HUDEP-2 (cell line): ENCODE results near the gene GLB1L3.

Experiments
- DNase-seq, 76 experiments: peaks; one replicate each; lab custom pipeline; 2025; ENCODE audit not compliant: unreplicated experiment in 76 of 76; lab: John Stamatoyannopoulos, UW

GLB1L3 gene, protein sequence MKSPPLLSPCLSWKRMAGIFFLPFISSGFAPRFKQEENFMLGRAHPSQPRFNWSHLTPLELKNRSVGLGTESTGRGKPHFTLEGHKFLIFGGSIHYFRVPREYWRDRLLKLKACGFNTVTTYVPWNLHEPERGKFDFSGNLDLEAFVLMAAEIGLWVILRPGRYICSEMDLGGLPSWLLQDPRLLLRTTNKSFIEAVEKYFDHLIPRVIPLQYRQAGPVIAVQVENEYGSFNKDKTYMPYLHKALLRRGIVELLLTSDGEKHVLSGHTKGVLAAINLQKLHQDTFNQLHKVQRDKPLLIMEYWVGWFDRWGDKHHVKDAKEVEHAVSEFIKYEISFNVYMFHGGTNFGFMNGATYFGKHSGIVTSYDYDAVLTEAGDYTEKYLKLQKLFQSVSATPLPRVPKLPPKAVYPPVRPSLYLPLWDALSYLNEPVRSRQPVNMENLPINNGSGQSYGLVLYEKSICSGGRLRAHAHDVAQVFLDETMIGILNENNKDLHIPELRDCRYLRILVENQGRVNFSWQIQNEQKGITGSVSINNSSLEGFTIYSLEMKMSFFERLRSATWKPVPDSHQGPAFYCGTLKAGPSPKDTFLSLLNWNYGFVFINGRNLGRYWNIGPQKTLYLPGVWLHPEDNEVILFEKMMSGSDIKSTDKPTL

DNA sequence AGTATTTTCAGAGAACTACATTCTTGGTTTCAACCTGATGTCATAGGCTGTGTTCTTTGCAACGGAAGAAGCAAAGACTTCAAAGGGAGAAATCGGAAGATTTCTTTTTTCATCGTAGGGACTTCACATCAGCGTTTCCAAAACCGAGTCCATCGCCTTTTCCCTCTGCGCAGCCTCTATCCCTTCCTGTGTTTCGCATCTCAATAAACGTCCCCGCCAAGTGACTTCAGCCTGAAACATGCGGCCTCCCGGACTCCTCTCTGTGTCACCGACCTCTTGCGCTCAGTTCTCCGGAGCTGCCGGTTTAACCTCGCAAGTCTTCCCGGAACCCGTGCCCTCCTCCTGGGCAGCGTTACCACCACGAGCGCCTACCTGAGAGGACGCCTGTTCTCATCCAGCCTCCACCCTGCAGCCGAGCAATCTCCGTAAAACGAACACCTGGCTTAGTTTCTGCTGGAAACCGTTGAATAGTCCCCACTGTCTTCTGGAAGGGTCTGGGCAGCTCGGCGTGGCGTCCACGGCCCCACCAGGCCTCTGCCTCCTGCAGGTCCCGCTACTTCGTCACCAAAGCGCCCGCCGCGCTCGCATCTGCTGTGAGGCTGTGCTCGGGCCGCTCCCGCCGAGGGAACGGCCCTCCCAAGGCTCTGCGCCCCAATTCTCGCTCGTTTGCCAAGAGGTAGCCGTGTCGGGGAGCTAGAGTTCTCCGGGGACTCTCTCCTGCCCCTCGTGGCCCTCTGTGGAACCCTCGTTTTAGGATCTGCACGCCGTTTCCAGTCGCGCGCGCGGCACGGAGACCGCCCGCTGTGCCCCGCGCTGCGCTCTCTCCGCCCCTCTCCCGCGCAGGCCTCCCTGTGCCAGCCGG lies at the start of gene GLB1L3:
TSS of gene GLB1L3 (plus strand) at position 846 of the 862 bp plus-strand sequence. CDS start 362 bp downstream, outside the sequence.
- DNase-seq = peak in 7 of 76 experiments; percentile 2 to 21 (median 6)

DNA sequence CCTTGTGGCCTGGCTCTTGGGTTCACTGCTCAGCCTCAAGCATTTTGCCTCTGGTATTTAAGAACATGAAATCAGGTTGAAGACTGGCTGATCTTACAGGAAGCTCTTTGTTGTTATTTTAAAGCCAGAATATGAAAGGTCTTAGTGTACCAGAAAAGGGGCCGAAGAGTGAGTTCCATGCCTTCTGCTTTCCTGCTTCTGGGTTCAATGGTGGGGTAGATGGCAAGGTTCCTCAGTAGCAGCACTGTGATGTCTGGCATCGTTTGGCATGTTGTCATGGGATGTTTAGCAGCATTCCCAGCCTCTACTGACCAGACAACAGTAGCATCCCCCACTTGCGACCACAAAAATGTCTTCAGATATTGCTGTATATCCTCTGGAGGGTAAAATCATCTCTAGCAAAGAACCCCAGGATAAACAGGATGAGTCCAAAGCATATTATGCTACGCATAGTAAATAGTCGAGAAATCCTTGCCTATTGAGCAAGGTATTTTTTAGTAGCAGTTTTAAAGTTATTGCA lies 49.3 kb upstream of the GLB1L3 start:
- no peak for DNase-seq

DNA sequence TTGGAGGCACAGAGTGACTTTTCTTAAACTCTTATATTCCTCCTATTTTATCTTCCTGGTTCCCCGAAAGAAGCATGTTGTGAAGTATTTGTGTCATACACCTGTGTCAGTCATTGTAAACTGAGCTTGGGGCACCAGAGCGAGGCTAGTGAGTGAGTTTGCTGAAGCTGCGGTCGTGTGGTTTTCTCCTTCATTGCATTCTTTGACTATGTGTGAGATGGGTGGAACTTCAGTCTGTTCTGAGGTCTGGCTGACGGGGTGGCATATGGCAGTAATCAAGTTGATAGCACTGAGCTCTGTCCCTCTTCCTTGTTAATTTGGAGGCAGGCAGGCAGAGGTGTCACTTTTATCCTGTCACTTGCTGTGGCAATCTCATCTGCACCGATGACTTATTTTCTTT lies 47.6 kb upstream of the GLB1L3 start:
- no peak for DNase-seq

DNA sequence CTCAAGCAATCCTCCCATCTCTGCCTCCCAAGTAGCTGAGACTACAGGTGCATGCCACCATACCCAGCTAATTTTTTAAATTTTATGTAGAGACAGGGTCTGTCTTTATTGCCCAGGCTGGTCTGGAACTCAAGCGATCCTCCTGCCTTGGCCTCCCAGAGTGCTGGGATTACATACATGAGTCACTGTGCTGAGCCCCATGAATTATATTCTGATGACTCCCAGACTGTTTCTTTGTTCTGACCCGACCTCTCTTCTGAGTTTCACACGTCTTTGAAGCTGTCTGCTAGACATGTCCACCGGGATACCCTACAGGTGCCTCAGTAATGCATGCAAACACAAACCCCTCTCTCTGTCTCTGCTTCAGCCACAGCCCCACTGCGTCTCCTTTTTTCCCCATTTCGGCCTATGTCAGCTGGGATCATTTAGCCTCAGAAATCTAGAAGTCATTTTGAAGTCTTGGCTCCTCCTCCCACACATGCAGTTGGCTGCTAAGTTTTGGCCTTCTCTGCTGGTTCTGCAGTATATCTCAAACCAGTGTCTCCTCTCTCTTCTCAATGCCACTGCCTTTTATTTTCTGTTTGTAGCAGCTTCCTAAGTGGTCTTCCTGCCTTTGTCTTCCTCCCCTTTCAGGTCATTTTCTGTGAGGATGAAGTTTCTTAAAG lies 46.9 kb upstream of the GLB1L3 start:
- no peak for DNase-seq

DNA sequence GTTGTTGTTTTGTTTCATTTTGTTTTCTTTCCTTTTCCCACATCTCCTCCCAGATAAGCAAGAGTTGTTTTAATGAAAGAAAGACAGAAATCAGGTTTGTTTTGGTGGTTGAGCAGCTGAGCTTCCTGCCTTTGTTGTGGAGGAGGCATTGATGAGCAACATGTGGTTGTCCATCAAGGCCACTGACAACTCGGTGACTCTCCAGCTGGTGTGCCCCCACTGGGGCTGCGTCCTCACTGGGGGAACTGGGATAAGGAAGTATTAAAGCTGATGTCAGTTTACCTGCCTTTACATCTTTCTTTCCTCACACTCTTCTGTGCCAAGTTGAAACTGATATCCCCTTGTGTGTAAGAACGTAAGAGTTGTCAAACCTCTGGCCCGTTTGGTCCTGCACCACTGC lies 45.8 kb upstream of the GLB1L3 start:
- no peak for DNase-seq

DNA sequence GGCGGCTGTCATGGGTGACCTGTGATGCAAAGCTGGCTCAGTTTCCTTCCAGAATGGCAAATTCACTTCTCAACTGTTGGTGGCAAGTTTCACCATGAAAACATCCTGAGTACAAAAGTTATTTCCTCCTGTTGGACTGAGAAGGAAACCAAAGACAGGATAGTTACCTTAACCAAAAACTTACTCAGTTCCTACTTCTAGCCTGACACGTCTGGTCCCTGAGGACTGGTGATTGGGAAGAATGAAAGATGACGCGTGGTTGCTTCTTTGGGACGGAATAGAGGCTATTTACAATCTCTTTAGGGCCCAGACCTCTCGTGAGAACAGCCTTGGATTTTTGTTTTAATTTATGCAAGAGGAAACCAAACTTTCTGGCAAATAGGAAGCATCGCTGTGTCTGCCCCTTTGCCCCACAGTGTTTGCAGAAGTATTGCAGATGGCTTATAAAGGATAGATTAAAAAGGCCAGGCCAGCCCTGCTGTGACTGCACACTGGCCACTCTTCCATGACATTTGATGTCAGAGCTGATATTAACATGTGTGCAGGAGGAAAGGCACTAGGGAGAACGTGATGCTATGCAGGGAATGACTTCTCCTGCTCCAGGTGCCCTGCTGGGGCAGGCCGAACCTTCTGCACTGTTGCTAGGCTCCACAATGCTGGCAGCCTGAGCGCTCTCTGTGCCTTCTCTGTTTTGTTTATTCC lies 44.1 kb upstream of the GLB1L3 start:
- DNase-seq = no peak

DNA sequence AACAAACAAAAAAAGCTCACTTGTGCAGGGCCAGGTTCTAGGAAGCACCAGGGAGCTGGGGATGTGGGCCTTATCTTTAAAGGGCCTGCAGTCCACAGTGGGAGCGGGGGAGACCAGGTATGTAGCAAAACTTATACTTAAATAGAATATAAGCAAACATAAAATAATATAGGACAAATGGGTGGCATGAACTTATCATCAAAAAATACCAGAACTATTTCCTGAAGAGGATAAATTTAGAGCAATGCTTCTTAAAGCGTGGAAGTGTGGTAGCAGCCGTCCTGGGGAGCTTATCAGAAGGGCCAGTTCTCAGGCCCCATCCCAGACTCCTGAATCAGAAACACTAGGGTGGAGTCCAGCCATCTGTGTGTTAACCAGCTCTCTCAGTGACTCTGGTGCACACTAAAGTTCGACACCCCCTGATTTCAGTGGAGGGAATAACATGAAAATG lies 42.4 kb upstream of the GLB1L3 start:
- peak in 42 of 76 experiments; percentile 1 to 58 (median 29) for DNase-seq

DNA sequence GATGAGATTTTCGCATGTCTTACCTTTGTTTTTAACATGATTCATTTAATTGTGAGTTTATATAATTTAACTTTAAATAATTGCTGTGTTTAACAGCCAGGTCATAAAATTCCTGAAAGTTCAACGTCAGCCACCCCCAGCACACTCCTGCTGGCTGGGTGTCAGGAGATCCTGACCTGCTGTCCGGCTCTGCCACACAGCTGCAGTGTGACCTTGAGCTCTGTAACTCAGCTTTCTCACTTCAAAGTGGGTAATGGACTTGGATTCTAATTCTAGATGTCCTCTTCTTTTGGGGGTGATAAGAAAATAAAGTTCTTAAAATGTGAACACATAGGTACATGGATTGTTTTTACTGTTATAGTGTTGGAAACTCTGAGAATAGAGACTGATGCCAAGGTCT lies 40.8 kb upstream of the GLB1L3 start:
- DNase-seq = no peak

DNA sequence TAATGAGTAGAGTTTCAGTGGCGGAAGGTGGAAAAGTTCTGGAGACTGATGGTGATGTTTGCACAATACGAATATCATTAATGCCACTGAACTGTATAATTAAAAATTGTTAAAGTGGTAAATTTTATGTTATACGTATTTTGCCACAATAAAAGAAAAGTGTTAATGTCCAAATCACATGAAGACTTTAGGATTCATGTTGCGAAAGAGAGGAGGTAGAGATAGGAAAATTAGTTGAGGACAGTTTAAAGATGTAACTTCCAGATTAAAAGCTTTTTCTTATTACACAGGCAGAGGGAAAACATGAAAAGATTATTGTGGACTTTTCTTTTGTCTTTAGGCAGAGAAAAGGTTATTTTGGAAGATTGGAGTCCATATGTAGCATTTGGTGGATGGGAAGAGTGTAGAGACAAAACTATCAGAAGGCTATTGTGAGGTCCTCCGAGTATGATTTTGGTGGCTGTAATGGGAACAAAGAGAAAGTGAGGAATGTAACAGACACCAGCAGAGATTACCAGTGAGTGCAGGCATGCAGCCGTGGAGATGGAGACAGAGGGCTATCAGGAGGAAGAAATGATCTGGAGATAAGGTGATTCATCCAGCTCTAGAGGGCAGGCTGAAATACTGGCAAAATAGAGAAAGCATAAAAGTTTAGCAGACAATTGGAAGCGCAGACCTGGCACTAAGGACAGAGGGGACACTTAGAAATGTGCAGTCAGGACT lies 39.2 kb upstream of the GLB1L3 start:
- peak in 1 of 76 experiments; percentile 18 for DNase-seq

DNA sequence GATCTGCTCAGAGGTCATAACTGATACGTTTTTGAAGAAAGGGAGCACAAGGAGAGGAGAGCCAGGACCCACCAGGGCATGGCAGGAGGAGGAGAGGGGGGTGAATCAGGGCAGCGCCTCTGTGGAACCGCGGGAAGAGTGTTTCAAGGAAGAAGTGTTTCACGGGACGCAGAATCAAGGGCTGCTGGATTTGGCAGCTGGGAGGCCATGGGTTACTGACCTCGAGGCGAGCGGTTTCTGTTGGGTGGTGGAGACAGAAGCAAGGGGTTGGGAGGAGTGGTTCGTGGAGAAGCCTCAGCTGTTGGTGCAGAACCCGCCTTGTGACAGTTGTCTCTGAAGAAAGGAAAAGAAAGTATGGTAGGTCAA lies 38.6 kb upstream of the GLB1L3 start:
- DNase-seq = no peak

DNA sequence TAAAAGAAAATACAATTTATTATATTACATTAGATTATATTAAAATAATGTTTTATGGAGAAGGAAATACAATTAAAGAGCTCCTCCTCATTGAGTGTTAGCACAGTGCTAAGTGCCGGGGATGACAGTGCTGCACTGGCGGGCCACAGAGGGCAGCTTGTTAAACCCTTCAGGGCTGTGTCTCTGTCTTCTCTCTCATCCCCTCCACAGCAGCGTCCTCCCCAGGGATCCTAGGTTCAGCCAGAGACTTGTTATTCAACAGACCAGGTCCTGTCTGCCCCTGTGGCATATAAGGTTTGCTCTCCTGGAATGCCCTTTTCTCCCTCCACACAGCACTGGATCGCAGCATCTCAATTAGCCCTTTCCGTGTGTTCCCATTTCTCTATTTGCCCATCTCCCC lies 37.2 kb upstream of the GLB1L3 start:
- DNase-seq = no peak

DNA sequence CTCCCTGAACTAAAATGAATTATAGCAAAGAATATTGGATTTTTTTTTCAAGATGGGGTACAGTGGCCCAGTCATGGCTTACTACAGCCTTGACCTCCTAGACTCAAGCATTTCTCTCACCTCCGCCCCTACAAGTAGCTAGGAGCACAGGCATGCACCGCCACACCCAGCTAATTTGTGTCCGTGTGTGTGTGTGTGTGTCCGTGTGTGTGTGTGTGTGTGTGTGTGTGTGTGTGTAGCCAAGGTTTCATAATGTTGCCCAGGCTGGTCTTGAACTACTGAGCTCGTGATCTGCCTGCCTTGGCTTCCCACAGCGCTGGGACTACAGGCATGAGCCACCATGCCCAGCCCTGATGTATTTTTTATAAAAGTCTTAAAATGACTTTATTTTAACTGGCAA lies 35.6 kb upstream of the GLB1L3 start:
- no peak for DNase-seq

DNA sequence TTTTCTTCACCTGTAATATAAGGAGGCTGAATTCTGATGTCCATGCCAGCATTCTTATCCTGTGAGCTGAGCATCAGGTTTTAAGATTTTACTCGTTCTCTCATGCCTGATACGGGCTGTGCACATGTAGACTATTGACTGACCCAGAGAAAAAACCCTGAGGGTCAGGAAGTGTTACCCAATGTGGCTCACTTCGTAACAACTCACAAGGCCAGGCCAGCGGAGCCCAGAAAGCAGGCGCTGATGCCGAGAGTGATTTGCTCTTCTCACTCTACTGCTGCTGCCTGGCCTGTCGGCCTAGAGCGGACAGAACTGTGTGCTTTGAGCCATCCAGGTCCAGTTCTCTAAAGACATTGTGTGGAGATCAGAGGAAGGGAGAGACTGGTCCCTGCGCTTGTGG lies 33.8 kb upstream of the GLB1L3 start:
- no peak for DNase-seq

DNA sequence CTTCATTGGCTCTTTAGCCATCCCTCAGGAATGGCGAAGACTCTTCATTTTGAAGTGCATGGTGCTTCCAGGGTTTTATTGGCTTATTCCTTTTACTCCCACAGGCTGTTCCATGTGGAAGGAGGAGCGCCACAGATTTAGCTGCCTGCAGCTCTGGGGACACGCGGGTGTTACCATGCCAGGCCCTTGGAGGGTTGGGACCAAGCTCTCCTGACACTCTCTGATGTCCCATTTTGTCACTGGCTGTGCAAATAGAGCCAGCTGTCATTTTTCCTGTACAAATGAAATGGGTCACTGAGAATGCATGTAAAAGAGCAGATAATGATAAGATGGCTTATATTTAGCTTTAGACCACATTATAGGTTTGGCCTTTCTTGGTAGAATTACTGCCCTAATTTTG lies 32.3 kb upstream of the GLB1L3 start:
- DNase-seq = no peak

DNA sequence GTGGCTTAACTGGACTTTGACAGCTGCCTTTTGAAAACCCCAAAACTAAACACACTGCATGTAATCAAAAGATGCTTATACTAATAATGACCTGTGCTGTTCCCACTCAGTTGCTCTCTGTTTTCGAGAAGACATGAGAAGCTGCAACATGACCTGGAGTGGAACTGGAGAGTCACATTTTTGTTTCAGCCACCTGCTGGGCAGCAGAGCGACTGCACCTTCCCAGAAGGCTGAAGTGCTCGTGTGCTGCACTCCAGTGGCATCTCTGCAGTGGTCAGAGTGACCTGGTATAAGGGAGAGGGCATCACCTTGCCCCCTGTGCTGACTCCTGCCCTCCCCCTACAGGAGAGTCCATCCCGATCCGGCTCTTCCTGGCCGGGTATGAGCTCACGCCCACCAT lies 31.6 kb upstream of the GLB1L3 start:
- DNase-seq = peak in 20 of 76 experiments; percentile 1 to 49 (median 16)

DNA sequence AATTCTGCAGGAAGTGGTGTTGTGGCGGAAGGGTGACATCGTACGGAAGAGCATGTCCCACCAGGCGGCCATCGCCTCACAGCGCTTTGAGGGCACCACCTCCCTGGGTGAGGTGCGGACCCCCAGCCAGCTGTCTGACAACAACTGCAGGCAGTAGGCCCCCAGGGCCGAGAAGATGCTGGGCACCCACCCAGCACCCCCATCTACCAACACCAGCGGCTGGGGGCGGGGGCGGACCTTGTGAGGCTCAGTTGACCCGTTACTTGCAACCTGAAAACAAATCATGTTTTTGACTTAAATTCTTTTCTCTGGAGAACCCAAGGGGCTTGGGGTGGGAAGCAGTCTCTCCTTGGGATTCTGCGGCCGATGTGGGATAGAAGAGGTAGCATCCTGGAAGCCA lies 30.7 kb upstream of the GLB1L3 start:
- no peak for DNase-seq

DNA sequence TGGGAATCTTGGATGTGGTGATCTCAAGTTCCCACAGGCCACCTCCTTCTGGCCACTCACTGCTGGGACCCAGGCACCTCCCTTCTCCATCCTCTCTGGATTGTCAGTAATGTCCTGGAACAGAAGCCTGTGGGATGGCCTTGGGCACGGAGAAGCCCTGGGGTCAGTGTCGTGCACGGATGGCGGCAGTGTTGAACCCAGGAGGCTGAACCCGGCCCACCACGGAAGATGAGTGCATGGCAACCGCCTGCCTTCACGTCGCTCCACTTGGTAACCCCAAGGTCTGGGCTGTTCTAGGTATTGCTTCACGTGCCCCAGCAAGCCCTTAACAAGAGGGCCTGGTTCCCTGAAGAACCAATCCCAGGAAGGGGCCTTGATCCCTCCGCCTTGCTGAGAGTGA lies 30.1 kb upstream of the GLB1L3 start:
- DNase-seq = no peak

DNA sequence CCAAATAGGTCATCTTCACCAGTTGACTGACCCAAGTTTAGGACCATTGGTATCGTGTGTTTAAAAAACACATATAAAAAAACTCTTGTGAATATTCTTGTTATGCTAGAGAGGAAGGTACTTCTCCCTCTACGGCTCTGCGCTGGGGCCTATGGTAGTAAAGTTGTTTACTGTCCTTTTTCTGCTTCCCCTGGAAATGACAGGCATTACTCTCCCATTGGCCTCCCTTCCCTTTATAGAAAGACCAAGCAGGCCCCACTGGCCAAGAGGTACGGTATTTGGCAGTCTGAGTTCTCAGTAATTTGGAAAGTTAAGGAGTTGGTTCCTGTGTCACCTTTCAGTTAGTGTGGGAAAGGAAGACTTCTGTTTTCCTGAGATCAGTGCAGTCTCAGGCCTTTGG lies 29.5 kb upstream of the GLB1L3 start:
- DNase-seq = no peak

DNA sequence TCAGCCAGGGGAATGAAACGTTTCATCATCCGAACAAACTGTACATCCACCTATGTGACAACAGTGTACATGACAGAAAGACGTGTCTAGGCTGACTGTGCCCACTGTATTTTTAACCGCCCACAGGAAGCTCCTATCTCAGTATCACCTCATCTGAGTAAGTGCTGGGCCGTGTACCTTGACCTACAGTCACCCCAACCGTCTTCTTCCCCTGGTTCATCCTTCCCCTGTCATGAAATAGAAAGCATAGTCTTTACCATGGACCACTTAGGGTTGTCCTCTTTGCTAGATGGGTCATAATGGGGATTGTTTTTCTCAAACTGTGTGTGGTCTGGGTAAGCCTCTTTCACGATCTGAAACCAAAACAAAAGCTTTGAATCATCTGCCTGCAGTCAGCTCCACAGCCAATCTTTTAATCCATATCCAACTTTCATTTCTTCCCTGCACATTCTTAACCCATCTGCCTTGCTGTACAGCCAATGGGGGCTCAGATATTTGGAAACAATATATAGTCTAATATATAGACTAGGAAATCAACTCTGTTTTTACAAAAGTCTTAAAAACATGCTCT lies 27.2 kb upstream of the GLB1L3 start:
- DNase-seq = no peak
